IMR-90 (cell line): ENCODE measurements around the gene NT5C1B. TPM values are rescaled to one million over a fixed set of nuclear protein-coding genes. Genes with fewer than 3 reads are reported as not detected.
A peak's percentile ranks its signal among the peaks of the same experiment; 100 is the strongest.

Experiments used
- ATAC-seq: fragments of 200-7000 bp; cut with Tn5 transposase; 2 replicates; pipeline ENCODE4 v1.9.1; 2020; ENCODE audit warnings: low read depth, mild to moderate bottlenecking, moderate library complexity
- BruUV-seq: library from RNA; stranded (reverse); fragments of 400-500 nt; replicated peaks from 2 replicates; lab custom pipeline; 2021; lab: Mats Ljungman, UMichigan
- CTCF ChIA-PET: fragments of 300-600 bp; formaldehyde crosslinking; extraction: SDS; loops from one replicate; lab custom pipeline; 2021; ENCODE audit warnings: antibody characterized with exemption; lab: Yijun Ruan, JAX
- POLR2A ChIA-PET: fragments of 300-600 bp; sonication (Branson Sonifier 250); formaldehyde crosslinking; loops from one replicate; lab custom pipeline; 2022; ENCODE audit warnings: antibody characterized with exemption; ENCODE audit not compliant: unreplicated experiment; lab: Charles Lee
- DNase-seq: peaks from one replicate; pipeline ENCODE4 v3.0.0; 2013
- H2AFZ ChIP-seq: replicated peaks from 2 replicates; pipeline ENCODE3; 2013; ENCODE audit warnings: low read length, mild to moderate bottlenecking; ENCODE audit not compliant: poor library complexity
- H2AK5ac ChIP-seq: 2 replicates; pipeline ENCODE4 v1.6.1; 2013; ENCODE audit warnings: low read depth, low read length, inconsistent platforms
- H2AK9ac ChIP-seq: replicated peaks from 2 replicates; pipeline ENCODE3; 2013; ENCODE audit warnings: mild to moderate bottlenecking, low read depth, low read length, moderate library complexity; ENCODE audit not compliant: poor library complexity
- H2BK120ac ChIP-seq: 2 replicates; pipeline ENCODE4 v1.6.1; 2013; ENCODE audit warnings: low read depth, low read length, inconsistent platforms
- H2BK15ac ChIP-seq: 3 replicates; pipeline ENCODE4 v1.6.1; 2013; ENCODE audit warnings: low read depth, low read length, inconsistent platforms
- H2BK20ac ChIP-seq: 2 replicates; pipeline ENCODE4 v1.6.1; 2013; ENCODE audit warnings: low read depth, mild to moderate bottlenecking, inconsistent platforms, low read length, moderate library complexity
- H2BK5ac ChIP-seq: 2 replicates; pipeline ENCODE4 v1.6.1; 2013; ENCODE audit warnings: mild to moderate bottlenecking, low read depth, low read length, inconsistent platforms; ENCODE audit not compliant: poor library complexity, severe bottlenecking
- H3K14ac ChIP-seq: replicated peaks from 2 replicates; pipeline ENCODE4 v1.6.1; 2013; ENCODE audit warnings: low read depth, low read length, inconsistent platforms
- H3K18ac ChIP-seq: 2 replicates; pipeline ENCODE4 v1.6.1; 2013; ENCODE audit warnings: low read depth, low read length, control low read depth
- H3K23ac ChIP-seq: 2 replicates; pipeline ENCODE4 v1.6.1; 2013; ENCODE audit warnings: low read depth, low read length, inconsistent platforms
- H3K27ac ChIP-seq: 2 replicates; pipeline ENCODE4 v1.5.1; 2013; ENCODE audit warnings: mild to moderate bottlenecking, control low read depth, low read length; ENCODE audit not compliant: insufficient read depth
- H3K27me3 ChIP-seq: 2 replicates; pipeline ENCODE4 v1.6.1; 2013; ENCODE audit warnings: low read length; ENCODE audit not compliant: control insufficient read depth, insufficient read depth
- H3K36me3 ChIP-seq: 2 replicates; pipeline ENCODE4 v1.6.1; 2013; ENCODE audit warnings: low read length, mixed read lengths; ENCODE audit not compliant: control insufficient read depth, insufficient read depth
- H3K4ac ChIP-seq: 2 replicates; pipeline ENCODE4 v1.6.1; 2013; ENCODE audit warnings: low read depth, low read length, inconsistent platforms
- H3K4me1 ChIP-seq: 2 replicates; pipeline ENCODE4 v1.6.1; 2013; ENCODE audit warnings: low read length, mixed read lengths; ENCODE audit not compliant: control insufficient read depth, insufficient read depth
- H3K4me2 ChIP-seq: 2 replicates; pipeline ENCODE4 v1.6.1; 2013; ENCODE audit warnings: low read depth, mild to moderate bottlenecking, control low read depth, low read length, moderate library complexity
- H3K4me3 ChIP-seq: 2 replicates; pipeline ENCODE4 v1.5.1; 2013; ENCODE audit warnings: low read depth, mild to moderate bottlenecking, control low read depth, low read length, moderate library complexity; ENCODE audit not compliant: insufficient read depth
- H3K56ac ChIP-seq: 2 replicates; pipeline ENCODE4 v1.6.1; 2013; ENCODE audit warnings: low read length, inconsistent platforms; ENCODE audit not compliant: insufficient read depth; ENCODE audit errors: extremely low read depth
- H3K79me1 ChIP-seq, 2 experiments: 2 replicates each; pipeline ENCODE4 v1.6.1; 2013; ENCODE audit warnings: low read length in 2 of 2, inconsistent platforms in 1 of 2, low read depth in 1 of 2
- H3K9ac ChIP-seq: 2 replicates; pipeline ENCODE4 v1.6.1; 2013; ENCODE audit warnings: low read depth, low read length, control low read depth
- H3K9me1 ChIP-seq: 2 replicates; pipeline ENCODE4 v1.6.1; 2013; ENCODE audit warnings: low read length, inconsistent platforms; ENCODE audit not compliant: insufficient read depth
- H3K9me3 ChIP-seq: 2 replicates; pipeline ENCODE4 v1.6.1; 2013; ENCODE audit warnings: low read length; ENCODE audit not compliant: control insufficient read depth, insufficient read depth
- H4K20me1 ChIP-seq: 2 replicates; pipeline ENCODE4 v1.6.1; 2013; ENCODE audit warnings: low read length, inconsistent platforms; ENCODE audit not compliant: insufficient read depth
- H4K5ac ChIP-seq: 2 replicates; pipeline ENCODE4 v1.6.1; 2013; ENCODE audit warnings: mild to moderate bottlenecking, low read depth, low read length, control low read depth
- H4K8ac ChIP-seq, 2 experiments: 2 replicates each; pipeline ENCODE4 v1.6.1; 2013; ENCODE audit warnings: low read depth in 2 of 2, low read length in 2 of 2, control low read depth in 1 of 2, inconsistent platforms in 1 of 2
- H4K91ac ChIP-seq: 2 replicates; pipeline ENCODE4 v1.6.1; 2013; ENCODE audit warnings: low read depth, low read length, inconsistent platforms; ENCODE audit not compliant: insufficient read depth
- BHLHE40 ChIP-seq: fragments of 150-350 bp; IDR thresholded peaks from 2 replicates; pipeline ENCODE4 v1.6.1; 2016; ENCODE audit warnings: mild to moderate bottlenecking, low read depth, low read length
- FOS ChIP-seq: fragments of 150-350 bp; IDR thresholded peaks from 2 replicates; pipeline ENCODE4 v1.6.1; 2016; ENCODE audit warnings: low read depth, low read length
- MAFK ChIP-seq: IDR thresholded peaks from 2 replicates; pipeline ENCODE4 v1.6.1; 2012; ENCODE audit warnings: low read depth, low read length, improper control_type of control experiment
- MAZ ChIP-seq: IDR thresholded peaks from 2 replicates; pipeline ENCODE4 v1.6.1; 2012; ENCODE audit warnings: low read depth, mild to moderate bottlenecking, low read length, improper control_type of control experiment, moderate library complexity, borderline replicate concordance
- NFE2L2 ChIP-seq: fragments of 150-350 bp; IDR thresholded peaks from 2 replicates; pipeline ENCODE4 v1.6.1; 2016; ENCODE audit warnings: low read depth, mild to moderate bottlenecking, low read length
- RAD21 ChIP-seq: IDR thresholded peaks from 2 replicates; pipeline ENCODE4 v1.6.1; 2012; ENCODE audit warnings: low read length, improper control_type of control experiment
- RFX5 ChIP-seq: IDR thresholded peaks from 2 replicates; pipeline ENCODE4 v1.8.0; 2012; ENCODE audit warnings: low read depth, mild to moderate bottlenecking, low read length, moderate library complexity
- SMC3 ChIP-seq: fragments of 150-350 bp; IDR thresholded peaks from 2 replicates; pipeline ENCODE4 v1.6.1; 2016; ENCODE audit warnings: low read depth, mild to moderate bottlenecking, antibody characterized with exemption, low read length, moderate library complexity
- WGBS, 2 experiments: methylation state at CpG; one replicate each; pipeline versions ENCODE4 v1.1.5 to v1.1.7; 2013; ENCODE audit warnings: missing lambda C conversion rate in 2 of 2; ENCODE audit not compliant: insufficient read length in 1 of 2; ENCODE audit errors: extremely low coverage in 2 of 2; 5-methylcytosine and 5-hydroxymethylcytosine counted together
- dilution Hi-C: fragments of 300-500 bp; cut with HindIII; formaldehyde crosslinking; loops from one replicate; pipeline ENCODE4 v1.14.3; 2018; ENCODE audit warnings: low sequenced_read_pairs; ENCODE audit not compliant: unreplicated experiment
- in situ Hi-C: fragments of 300-500 bp; cut with MboI; formaldehyde crosslinking; loops from 3 replicates; pipeline ENCODE4 v1.14.3; 2019; ENCODE audit warnings: low sequenced_read_pairs, inconsistent platforms, mixed read lengths
- intact Hi-C: fragments of 100-400 bp; cut with micrococcal nuclease; formaldehyde crosslinking; loops from 2 replicates; pipeline ENCODE4 v1.10.0; 2022
- polyA plus RNA-seq, 3 experiments: library from polyadenylated mRNA; depleted of rRNA; stranded (reverse); fragments of >200 nt; gene quantifications; 2 replicates each; pipeline ENCODE4 v1.2.3, GENCODE V29; 2012; ENCODE audit warnings: low replicate concordance in 1 of 3
- total RNA-seq: library from RNA; depleted of rRNA; stranded (reverse); fragments of >200 nt; gene quantifications from 2 replicates; pipeline ENCODE4 v1.2.3, GENCODE V29; 2012
- TF ChIP-seq, protein P1 (sequence below): conservative IDR thresholded peaks from 2 replicates; pipeline ENCODE4 v1.5.1; 2012; ENCODE audit warnings: mild to moderate bottlenecking, low read depth, low read length, improper control_type of control experiment

The NT5C1B gene
- total and polyA plus RNA-seq, 2 of the 4 experiments (the other 2 are of a cell fraction): not detected

DNA sequence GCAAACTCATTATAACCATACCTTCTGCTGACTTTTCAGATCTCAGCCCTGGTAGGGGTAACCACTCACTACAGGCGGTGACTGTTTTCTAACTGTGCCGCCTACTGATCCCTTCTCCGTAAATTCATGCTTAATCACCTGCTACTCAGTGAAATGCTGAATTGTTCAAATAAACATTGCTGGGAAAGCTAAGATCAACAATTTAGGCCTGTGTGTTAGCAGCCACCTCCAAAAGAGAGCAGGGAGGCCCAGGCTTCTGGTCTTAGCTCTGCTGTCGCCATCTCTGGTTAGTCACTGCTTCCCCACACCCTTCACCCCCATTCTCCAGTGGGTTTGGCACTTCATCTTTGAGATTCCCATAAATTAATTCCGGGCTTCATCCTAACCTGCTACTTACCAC is 21.8 kb upstream of the NT5C1B start:
- no peaks in the 10 kb centered on the region for H3K36me3 ChIP-seq
- CTCF ChIA-PET: no interaction called here
- H4K8ac ChIP-seq: no peak overlapping the region
- no peak overlapping the region for H2BK5ac ChIP-seq
- WGBS, 2 experiments: no CpG with 5 or more reads among the region's 5 CpGs
- H3K14ac ChIP-seq: no peak overlapping the region
- H2BK15ac ChIP-seq: no peak overlapping the region
- intact Hi-C loops (loop anchor here (5.0 kb wide), 1 partner anchor 751 kb away; no protein-coding TSS in a partner anchor), dilution Hi-C loops (no loop called here), in situ Hi-C loops (no loop called here)
- H3K4ac ChIP-seq: no peak overlapping the region
- H2AFZ ChIP-seq: no peak overlapping the region
- H3K9me1 ChIP-seq: 0 out of 2 replicates have a peak, but pooled peaks cover 6% of the 10 kb centered on the region
- ATAC-seq (peak; percentile 89), DNase-seq (peak; percentile 90)
- H2BK120ac ChIP-seq: no peak overlapping the region
- H3K79me1 ChIP-seq: no peaks in the 10 kb centered on the region
- H3K23ac ChIP-seq: no peak overlapping the region
- H3K4me2 ChIP-seq: 0 out of 2 replicates have a peak overlapping the region, but pooled peaks have one; percentile 29
- peaks cover 5% of the 10 kb centered on the region for H3K27me3 ChIP-seq
- H2BK20ac ChIP-seq: no peak overlapping the region
- POLR2A ChIA-PET: no interaction called here
- no peak overlapping the region for H3K4me3 ChIP-seq
- peak overlapping the region; percentile 19; the same call in 1 of the 2 replicates for H3K27ac ChIP-seq
- no peak overlapping the region for H3K18ac ChIP-seq
- H4K20me1 ChIP-seq: peaks cover 7% of the 10 kb centered on the region; the same call in 1 of the 2 replicates
- no peaks in the 10 kb centered on the region for H3K9me3 ChIP-seq
- H4K91ac ChIP-seq: no peak overlapping the region
- BruUV-seq: no TSS peak
- TF ChIP-seq RAD21 (0 out of 2 replicates have a peak, but pooled peaks have one; percentile 7), RFX5 (no peak), BHLHE40 (peak; percentile 50; the same call in 1 of the 2 replicates), FOS (no peak), SMC3 (no peak), NFE2L2 (no peak), MAFK (peak; percentile 57), MAZ (0 out of 2 replicates have a peak, but pooled peaks have one; percentile 16)
- TF ChIP-seq, protein P1, sequence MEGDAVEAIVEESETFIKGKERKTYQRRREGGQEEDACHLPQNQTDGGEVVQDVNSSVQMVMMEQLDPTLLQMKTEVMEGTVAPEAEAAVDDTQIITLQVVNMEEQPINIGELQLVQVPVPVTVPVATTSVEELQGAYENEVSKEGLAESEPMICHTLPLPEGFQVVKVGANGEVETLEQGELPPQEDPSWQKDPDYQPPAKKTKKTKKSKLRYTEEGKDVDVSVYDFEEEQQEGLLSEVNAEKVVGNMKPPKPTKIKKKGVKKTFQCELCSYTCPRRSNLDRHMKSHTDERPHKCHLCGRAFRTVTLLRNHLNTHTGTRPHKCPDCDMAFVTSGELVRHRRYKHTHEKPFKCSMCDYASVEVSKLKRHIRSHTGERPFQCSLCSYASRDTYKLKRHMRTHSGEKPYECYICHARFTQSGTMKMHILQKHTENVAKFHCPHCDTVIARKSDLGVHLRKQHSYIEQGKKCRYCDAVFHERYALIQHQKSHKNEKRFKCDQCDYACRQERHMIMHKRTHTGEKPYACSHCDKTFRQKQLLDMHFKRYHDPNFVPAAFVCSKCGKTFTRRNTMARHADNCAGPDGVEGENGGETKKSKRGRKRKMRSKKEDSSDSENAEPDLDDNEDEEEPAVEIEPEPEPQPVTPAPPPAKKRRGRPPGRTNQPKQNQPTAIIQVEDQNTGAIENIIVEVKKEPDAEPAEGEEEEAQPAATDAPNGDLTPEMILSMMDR: no peak
- H4K5ac ChIP-seq: no peak overlapping the region
- H2AK9ac ChIP-seq: no peak overlapping the region
- H3K4me1 ChIP-seq: peaks cover 6% of the 10 kb centered on the region
- H3K9ac ChIP-seq: no peak overlapping the region
- no peak overlapping the region for H3K56ac ChIP-seq
- H2AK5ac ChIP-seq: no peak overlapping the region
